SK-N-MC (cell line): ENCODE data around the gene ZNF23.
"Not testable (repeated sequence)": the region's sequence is repeated elsewhere in the genome, so short reads cannot be mapped to it uniquely, and the experiment has no call there.

ENCODE experiments used
- DNase-seq: peaks from one replicate; pipeline ENCODE4 v3.0.0-alpha.2; 2011; ENCODE audit warnings: low read depth, low spot score
- H3K27ac ChIP-seq: fragments of 200-600 bp; sonication (generic); 2 replicates; pipeline ENCODE4 v1.5.1; 2016; ENCODE audit warnings: mixed run types
- H3K36me3 ChIP-seq: fragments of 200-600 bp; sonication (generic); 2 replicates; pipeline ENCODE4 v1.6.1; 2017; ENCODE audit warnings: antibody characterized with exemption, low read length, mixed read lengths; ENCODE audit not compliant: insufficient read depth
- H3K4me3 ChIP-seq: fragments of 200-600 bp; sonication (generic); 2 replicates; pipeline ENCODE4 v1.5.1; 2016
- H3K9ac ChIP-seq: fragments of 200-600 bp; sonication (generic); 2 replicates; pipeline ENCODE4 v1.8.0; 2017; ENCODE audit warnings: mixed run types, mixed read lengths; ENCODE audit not compliant: insufficient read length
- H3K9me3 ChIP-seq: fragments of 200-600 bp; sonication (generic); 2 replicates; pipeline ENCODE4 v1.6.1; 2017; ENCODE audit warnings: low read depth, mild to moderate bottlenecking, antibody characterized with exemption, low read length, moderate library complexity, mixed read lengths
- EZH2 ChIP-seq: fragments of 200-600 bp; sonication (generic); IDR thresholded peaks from one replicate; pipeline ENCODE4 v1.6.1; 2017; ENCODE audit warnings: antibody characterized with exemption
- FOXP2 ChIP-seq: optimal IDR thresholded peaks from 2 replicates; pipeline ENCODE3; 2011; ENCODE audit warnings: mild to moderate bottlenecking, moderate library complexity; ENCODE audit not compliant: insufficient read depth; ENCODE audit errors: extremely low read length, control extremely low read depth
- POLR2AphosphoS5 ChIP-seq: IDR thresholded peaks from 2 replicates; pipeline ENCODE4 v1.6.1; 2012; ENCODE audit warnings: mild to moderate bottlenecking, low read depth, low read length, borderline replicate concordance

Gene ZNF23

DNA sequence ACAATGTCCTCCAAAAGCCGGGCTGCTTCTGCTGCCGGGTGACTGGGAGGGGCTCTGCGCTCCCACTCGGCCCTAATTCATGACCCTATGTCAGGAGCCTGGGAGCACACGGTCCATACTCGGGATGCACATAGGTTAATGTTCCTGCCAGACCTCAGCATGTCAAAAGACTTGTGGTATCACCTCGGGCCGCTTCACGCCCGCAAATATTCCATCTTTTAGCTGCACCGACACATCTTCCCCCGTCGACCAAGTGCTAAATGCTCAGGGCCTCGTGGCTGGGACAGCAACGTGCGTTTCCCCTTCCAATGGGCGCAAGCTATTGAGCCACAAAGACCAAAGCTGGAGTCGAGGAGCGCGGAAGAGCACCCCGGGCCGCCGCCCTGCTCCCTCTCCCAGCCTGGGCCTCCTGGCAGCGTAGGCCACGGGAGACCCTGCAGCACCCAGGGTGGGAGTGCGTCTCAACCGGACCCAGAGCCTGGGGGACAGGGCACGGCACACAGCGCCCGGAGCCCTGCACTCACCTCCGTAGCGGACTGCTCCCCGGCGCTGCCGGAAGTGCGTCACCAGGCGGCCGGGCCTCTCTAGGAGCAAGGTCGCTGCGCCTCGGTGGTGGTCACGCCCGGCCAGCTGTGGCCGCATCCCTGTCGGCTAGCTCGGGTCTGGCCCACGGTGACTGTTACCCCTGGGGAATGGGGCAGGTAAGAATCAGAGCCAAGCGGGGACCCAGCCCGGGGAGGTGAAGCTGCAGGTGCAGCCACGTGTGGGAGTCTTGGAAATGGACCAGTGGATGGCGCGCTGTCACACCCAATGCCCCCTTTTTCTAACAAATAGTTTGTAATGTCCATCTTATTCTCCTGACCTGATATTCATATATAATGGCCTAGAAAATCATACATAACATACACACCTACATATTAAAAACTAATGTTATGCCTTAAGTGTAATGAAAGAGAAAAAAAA is at the start of gene ZNF23:
TSS of gene ZNF23 (minus strand) at position 562 of the 963 bp plus-strand sequence. CDS start 5,451 bp downstream, outside the sequence.
- peak within 1 kb of the TSS; percentile 85 for H3K9ac ChIP-seq
- H3K4me3 ChIP-seq = peak within 1 kb of the TSS; percentile 88
- DNase-seq = no peak
- H3K36me3 ChIP-seq = no peaks in the 10 kb centered on the region
- TF ChIP-seq POLR2AphosphoS5 (peak; percentile 90), FOXP2 (no peak)
- no peaks in the 10 kb centered on the region for H3K9me3 ChIP-seq
- no peak within 1 kb of the TSS for H3K27ac ChIP-seq

DNA sequence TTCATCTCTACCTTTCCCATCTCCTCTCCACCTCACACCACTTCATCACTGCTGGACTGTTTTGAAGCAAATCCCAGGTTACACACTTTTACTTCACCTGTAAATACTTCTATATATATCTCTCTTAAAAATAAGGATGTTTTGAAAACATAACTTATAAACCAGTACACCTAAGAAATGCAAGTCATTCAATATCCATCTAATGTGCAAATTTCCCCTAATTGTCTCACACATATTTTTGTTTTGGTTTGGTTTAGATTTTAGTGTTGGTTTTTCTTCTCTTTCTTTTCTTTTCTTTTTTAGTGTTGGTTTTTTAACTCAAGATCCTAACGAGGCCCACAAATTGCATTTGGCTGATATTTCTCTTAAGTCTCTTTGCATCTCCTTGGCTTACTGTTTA is 45.0 kb upstream of the ZNF23 start:
- Histone ChIP-seq H3K27ac (no peak overlapping the region), H3K9ac (no peak overlapping the region), H3K36me3 (no peaks in the 10 kb centered on the region), H3K9me3 (no peaks in the 10 kb centered on the region), H3K4me3 (no peak overlapping the region)
- no peak for DNase-seq
- TF ChIP-seq FOXP2 (no peak), EZH2 (no peak), POLR2AphosphoS5 (no peak)

DNA sequence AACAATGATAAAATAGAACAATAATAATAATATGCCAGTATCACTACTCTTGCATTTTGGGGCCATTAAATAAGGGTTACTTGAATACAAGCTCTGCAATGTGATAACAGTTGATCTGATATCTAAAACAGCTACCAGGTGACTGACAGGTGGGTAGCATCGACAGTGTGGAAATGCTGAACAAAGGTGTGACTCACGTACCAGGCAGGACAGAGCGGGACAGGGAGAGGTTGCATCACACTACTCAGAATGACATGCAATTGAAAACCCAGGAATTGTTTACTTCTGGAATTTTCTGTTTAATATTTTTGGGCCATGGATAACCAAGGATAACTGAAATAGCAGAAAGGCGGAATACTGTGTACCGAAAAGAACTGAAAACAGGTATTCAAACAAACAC is 42.9 kb upstream of the ZNF23 start:
- no peak for DNase-seq
- no peaks in the 10 kb centered on the region for H3K36me3 ChIP-seq
- H3K9ac ChIP-seq = no peak overlapping the region
- TF ChIP-seq EZH2 = no peak
- no peak for TF ChIP-seq POLR2AphosphoS5
- TF ChIP-seq FOXP2 = no peak
- no peak overlapping the region for H3K27ac ChIP-seq
- H3K9me3 ChIP-seq = no peaks in the 10 kb centered on the region
- no peak overlapping the region for H3K4me3 ChIP-seq

DNA sequence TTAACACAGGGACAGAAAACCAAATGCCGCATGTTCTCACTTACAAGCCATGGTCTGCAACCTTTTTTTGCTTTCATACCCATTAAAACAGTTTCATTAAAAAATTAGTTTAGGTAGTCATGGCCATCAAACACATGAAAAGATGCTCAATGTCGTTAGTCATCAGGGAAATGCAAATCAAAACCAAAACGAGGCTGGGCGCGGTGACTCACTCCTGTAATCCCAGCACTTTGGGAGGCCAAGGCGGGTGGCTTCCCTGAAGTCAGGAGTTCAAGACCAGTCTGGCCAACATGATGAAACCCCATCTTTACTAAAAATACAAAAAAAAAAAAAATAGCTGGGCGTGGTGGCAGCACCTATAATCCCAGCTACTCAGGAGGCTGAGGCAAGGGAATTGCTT is 42.0 kb upstream of the ZNF23 start:
- not testable (repeated sequence) for H3K36me3 ChIP-seq, H3K9me3 ChIP-seq, DNase-seq, H3K27ac ChIP-seq, H3K9ac ChIP-seq, H3K4me3 ChIP-seq

DNA sequence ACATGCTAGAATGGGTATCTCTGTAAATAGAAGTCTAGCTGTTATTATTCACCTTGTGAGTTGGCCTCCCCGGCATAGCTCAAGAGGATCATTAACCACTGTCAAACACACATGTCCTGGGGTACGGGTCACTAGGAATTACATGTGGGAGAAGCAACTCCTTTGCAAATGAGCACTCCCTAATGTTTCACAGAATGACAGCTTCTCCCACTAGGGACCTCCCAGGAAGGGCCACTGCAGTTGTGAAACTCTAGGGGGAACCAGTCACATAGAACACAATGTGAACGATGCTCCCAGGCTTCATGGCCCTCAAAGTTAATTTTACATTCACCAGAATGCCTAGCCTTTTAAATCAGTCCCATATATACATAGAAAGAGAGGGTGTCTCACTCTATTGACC is 39.5 kb upstream of the ZNF23 start:
- Histone ChIP-seq H3K27ac (no peak overlapping the region), H3K4me3 (no peak overlapping the region), H3K9ac (no peak overlapping the region), H3K36me3 (no peaks in the 10 kb centered on the region), H3K9me3 (no peaks in the 10 kb centered on the region)
- TF ChIP-seq POLR2AphosphoS5 (no peak), FOXP2 (no peak), EZH2 (no peak)
- no peak for DNase-seq

DNA sequence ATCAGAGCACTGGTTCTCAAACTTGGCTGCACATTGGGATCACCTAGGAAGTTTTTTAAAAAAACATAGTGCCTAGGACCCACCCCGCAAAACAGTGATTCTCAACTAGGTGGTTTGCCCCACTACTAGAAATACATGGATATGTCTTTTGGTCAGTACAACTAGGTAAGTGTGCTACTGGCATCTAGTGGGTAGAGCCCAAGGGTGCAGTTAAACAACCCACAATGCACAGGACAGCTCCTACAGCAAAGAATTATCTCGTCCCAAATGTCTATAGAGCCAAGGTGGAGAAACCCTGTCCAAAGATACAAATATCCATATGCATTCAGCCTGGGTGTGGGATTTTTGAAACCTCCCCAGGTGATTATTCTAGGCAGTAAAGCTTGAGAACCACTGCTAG is 38.9 kb upstream of the ZNF23 start:
- Histone ChIP-seq H3K9me3 (no peaks in the 10 kb centered on the region), H3K9ac (no peak overlapping the region), H3K27ac (no peak overlapping the region), H3K36me3 (no peaks in the 10 kb centered on the region), H3K4me3 (no peak overlapping the region)
- DNase-seq = no peak
- TF ChIP-seq EZH2 (no peak), POLR2AphosphoS5 (no peak), FOXP2 (no peak)

DNA sequence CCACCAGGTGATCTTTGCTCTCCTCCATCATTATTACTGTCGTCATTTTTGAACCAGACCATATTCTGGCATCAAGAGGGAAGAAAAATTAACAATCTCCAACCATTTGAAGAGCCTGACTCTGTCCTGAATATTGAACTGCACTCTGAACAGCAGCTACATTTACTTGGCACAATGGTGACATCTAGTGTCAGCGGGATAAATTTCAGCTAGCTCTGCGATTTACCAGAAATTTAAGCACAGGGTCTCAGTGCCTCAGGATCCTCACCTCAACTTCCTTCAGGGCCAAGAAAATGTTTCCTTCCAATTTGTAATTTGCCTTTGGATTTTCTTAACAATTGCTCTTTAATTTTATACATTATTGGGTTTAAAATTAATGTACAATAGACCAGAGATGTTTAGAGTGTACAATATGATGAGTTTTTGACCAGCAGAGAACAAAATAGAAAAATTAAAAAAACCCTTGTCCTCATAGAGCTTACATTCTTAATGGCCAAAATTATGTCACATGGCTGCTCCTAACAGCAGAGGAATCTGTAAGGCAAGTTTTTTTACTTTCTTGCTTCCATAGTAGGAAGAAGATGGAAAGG is 37.8 kb upstream of the ZNF23 start:
- TF ChIP-seq EZH2 (no peak), FOXP2 (no peak), POLR2AphosphoS5 (no peak)
- Histone ChIP-seq H3K9me3 (no peaks in the 10 kb centered on the region), H3K27ac (no peak overlapping the region), H3K36me3 (no peaks in the 10 kb centered on the region), H3K9ac (no peak overlapping the region), H3K4me3 (no peak overlapping the region)
- DNase-seq = peak; percentile 1

DNA sequence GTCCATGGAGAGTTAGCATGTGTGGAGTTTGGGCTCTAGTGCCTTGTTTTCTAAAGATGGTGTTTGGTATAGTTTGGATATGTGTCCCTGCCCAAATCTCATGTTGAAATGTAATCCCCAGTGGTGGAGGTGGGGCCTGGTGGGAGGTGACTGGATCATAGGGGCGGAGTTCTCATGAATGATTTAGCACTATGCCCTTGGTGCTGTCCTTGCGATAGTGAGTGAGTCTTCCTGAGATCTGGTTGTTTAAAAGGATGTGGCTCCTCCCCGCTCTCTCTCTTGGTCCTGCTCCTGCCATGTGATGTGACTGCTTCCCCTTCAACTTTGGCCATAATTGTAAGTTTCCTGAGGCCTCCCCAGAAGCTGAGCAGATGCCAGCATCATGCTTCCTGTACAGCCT is 36.0 kb upstream of the ZNF23 start:
- no peak overlapping the region for H3K4me3 ChIP-seq
- DNase-seq = no peak
- no peak overlapping the region for H3K9ac ChIP-seq
- H3K27ac ChIP-seq = no peak overlapping the region
- H3K9me3 ChIP-seq = no peaks in the 10 kb centered on the region
- H3K36me3 ChIP-seq = no peaks in the 10 kb centered on the region
- TF ChIP-seq FOXP2 (no peak), EZH2 (no peak), POLR2AphosphoS5 (no peak)
